HuH-7 (cell line): ENCODE data around the gene APOC3.
A peak's percentile ranks its signal among the peaks of the same experiment; 100 is the strongest.
"Not testable (repeated sequence)": the region's sequence is repeated elsewhere in the genome, so short reads cannot be mapped to it uniquely, and the experiment has no call there.

Experiments used
- DNase-seq: peaks from one replicate; pipeline ENCODE4 v3.0.0; 2011; ENCODE audit warnings: low spot score

Gene APOC3

DNA sequence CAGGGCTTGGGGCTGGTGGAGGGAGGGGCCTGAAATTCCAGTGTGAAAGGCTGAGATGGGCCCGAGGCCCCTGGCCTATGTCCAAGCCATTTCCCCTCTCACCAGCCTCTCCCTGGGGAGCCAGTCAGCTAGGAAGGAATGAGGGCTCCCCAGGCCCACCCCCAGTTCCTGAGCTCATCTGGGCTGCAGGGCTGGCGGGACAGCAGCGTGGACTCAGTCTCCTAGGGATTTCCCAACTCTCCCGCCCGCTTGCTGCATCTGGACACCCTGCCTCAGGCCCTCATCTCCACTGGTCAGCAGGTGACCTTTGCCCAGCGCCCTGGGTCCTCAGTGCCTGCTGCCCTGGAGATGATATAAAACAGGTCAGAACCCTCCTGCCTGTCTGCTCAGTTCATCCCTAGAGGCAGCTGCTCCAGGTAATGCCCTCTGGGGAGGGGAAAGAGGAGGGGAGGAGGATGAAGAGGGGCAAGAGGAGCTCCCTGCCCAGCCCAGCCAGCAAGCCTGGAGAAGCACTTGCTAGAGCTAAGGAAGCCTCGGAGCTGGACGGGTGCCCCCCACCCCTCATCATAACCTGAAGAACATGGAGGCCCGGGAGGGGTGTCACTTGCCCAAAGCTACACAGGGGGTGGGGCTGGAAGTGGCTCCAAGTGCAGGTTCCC is at the start of gene APOC3:
Gene APOC3, plus strand, starts transcription at position 383 of the 659 bp plus-strand sequence. CDS start 676 bp downstream, outside the sequence.
- peak; percentile 66 for DNase-seq

- no peak for DNase-seq
These were observed 47.0 kb upstream of the APOC3 start for GRCh38 chr11:116782728-116783127.

DNA sequence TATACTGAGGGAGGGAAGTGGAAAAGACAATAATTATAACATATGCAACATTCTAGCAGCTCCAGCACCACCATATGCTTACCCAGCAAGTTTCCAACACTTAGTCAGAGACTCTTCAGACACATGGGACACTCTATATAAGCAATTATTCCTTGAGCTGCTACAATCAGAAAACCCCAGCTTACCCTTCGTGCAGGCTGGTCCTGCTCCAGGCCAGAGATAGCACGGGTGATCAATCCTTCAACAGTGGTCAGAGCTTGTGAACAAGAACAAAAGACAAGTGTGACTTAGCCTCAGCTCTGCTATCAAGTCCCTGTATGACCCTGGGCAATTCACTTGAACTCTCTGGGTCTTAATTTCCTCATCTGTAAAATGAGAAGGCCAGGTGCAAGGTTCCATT is 43.4 kb upstream of the APOC3 start:
- no peak for DNase-seq

DNA sequence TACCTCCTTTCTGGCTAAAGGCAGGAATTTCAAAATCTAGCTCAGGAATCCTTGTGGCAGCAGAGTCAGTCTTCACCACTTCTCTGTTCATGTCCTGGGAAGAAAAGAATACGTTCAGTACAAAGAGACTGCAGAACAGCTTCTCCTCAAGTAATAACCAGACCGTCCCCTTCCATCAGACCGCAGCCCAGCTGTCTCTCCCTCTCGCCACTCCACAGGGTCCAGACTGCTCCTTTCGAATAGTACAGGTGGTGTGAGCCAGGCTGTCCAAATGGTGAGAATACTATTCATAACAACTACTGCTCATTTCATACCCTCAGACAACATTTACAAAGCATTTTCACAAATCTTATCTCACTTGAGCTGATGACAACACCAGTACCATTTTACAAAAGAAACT is 42.7 kb upstream of the APOC3 start:
- no peak for DNase-seq

GRCh38 chr11:116787436-116787785 is 42.3 kb upstream of the APOC3 start:
- DNase-seq, result no peak

DNA sequence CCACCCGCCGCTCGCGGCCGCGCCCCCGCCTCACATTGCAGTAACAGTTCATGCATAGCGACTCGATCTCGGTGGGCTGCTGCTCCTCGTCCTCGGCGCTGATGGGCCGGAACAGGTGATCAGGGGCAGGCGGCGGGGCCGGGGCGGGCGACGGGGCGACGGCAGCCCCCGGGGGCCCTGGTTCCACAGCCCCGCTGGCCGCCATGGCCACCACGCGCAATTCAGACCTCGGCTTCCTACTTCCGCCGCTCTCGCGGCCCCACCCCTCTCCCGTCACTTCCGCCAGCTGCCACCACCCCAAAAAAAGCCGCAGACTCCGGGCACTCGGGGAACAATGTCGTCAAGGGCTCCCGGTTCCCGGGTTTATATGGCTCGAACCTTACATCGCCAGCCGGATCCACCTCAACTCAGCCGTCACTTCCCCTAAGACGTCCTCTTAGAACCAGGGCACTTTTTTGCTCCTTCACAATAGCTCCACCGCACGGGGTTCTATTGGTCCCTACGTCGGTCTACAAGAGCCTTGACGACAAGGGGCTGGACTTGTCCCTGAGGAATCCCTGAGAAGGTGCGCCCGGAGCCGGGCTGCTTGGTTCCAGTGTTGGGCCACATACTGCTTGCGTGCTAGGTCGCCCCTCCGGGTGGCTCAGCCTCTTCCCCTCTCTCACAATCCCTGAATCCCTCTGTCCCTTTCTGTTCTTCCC is 41.8 kb upstream of the APOC3 start, which contains the start of gene ZPR1:
Gene ZPR1, minus strand, starts transcription at position 238 of the 701 bp plus-strand sequence. Its CDS starts 33 bp downstream, at position 205.
- peak; percentile 87 for DNase-seq

DNA sequence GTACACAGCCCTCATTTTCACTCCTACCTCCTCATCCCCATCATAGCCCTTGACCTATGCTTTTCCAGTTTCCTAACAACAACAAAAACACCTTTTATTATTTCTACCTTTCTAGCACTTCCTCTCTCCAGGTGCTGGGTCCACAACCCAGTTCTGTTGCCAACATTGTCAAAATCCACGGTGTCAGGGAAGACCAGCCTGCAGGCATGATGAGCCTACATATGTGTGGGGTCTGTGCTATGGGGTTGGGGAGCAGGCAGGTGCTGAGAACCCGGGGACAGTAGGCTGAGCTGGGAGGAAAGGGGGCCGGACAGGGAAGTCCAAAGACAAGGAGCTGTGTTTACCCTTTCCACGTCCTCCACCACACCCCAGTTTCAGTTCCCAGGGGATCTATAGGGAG is 41.2 kb upstream of the APOC3 start:
- DNase-seq, result no peak

GRCh38 chr11:116788975-116789374 is 40.7 kb upstream of the APOC3 start:
- no peak for DNase-seq

DNA sequence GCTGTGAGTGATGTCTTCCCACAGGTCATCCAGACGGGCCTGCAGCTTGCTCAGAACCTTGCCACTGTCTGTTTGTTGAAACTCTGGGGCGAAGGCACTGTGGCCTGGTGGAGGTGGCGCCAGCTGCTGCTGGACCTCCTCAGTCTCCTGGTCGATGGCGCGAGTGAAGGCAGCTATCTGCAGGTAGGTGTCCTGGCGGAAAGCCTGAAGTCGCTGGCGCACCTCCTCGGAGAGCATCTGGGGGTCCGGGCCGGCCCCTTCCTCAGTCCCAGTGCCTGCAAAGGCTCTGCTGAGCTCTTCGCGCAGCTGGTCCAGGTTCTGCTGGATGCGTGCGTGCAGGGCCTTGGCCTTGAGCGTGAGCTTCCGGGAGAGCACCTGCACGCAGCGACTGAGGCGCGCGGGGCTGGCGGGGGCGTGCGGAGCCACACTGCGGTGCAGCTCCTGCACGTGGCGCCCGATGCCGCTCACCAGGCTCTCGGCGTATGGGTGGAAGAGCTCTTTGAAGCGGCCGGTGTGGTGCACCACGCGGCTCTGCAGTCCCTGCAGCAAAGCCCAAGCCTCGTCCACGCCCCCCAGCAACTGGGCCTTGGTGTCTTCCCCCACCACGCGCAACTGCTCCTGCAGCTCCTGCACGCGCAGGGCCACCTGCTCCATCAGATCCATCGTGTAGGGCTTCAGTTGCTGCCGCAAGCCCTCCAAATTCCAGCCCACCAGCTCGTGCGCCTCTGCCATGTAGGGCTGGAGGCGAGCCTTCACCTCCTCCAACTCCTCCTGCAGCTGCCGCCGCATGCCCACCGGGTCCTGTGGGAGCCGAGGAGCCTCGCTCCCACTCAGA is 39.3 kb upstream of the APOC3 start:
- DNase-seq, result no peak

- peak; percentile 96 for DNase-seq
These were observed 38.5 kb upstream of the APOC3 start for GRCh38 chr11:116791002-116791812.

DNA sequence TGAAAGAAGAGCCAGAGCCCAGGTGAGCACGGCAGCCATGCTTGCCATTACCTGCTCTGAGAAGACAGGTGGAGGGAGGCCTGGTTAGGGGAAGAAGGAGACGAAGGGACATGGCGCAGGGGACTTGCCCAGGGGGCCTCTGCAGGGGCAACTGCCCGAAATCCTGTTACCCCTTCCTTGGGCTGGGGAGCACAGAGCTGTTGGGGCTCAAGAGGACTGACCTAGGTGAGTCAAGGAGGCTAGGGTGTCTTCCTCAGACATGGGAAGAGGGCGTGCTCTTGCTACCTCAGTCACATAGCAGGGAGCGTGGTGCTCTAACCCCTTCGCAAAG is 37.9 kb upstream of the APOC3 start, which contains the start of gene APOA5:
Gene APOA5, minus strand, starts transcription at position 67 of the 331 bp plus-strand sequence. Its CDS starts 19 bp downstream, at position 48.
- DNase-seq, result no peak

GRCh38 chr11:116792144-116792868 is 37.4 kb upstream of the APOC3 start:
- peak; percentile 40 for DNase-seq

GRCh38 chr11:116792869-116793771 is 36.6 kb upstream of the APOC3 start:
- no peak for DNase-seq

- DNase-seq, result no peak
These were observed 36.0 kb upstream of the APOC3 start for GRCh38 chr11:116793772-116794097.

DNA sequence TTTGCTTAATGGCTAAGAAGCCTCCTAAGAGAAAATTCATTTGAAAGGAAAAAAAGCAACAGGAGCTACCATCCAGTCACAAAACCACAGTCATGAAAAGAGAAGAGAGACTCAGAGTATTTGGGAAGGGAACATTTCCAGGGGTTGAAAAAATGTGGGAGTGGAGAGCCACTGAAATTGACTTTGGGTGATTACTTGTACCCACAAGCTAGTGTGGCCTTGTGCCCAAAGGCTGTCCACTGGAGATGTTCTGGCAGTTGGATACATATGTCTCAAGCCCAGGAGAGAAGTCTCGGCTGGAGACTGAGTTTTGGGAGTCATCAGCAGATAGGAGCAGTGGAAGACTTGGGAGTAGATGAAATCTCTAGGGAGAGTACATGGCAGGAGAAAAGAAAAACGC is 34.9 kb upstream of the APOC3 start:
- no peak for DNase-seq

- no peak for DNase-seq
These were observed 33.2 kb upstream of the APOC3 start for GRCh38 chr11:116796548-116796947.

- DNase-seq, result no peak
These were observed 31.9 kb upstream of the APOC3 start for GRCh38 chr11:116797816-116798215.

- DNase-seq, result no peak
These were observed 31.3 kb upstream of the APOC3 start for GRCh38 chr11:116798368-116798767.

DNA sequence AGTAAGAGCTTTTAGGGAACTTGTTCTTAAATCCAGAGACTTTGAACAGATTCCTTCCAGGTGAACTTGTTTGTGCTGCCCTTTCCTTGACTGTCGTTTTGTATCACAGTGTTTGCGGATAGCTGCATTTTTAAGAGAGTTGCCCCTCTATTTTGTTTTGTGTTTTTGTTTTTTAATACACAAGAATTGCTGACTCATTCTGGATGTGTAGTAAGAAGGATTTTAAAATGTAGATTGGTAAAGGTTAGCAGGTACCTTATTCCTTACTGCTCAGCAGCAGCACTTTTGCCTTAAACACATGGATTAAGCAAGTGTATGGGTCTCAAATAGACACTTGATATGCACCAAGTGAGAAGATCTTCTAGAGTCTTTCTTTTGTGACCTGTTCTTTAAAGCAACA is 29.1 kb upstream of the APOC3 start:
- no peak for DNase-seq

DNA sequence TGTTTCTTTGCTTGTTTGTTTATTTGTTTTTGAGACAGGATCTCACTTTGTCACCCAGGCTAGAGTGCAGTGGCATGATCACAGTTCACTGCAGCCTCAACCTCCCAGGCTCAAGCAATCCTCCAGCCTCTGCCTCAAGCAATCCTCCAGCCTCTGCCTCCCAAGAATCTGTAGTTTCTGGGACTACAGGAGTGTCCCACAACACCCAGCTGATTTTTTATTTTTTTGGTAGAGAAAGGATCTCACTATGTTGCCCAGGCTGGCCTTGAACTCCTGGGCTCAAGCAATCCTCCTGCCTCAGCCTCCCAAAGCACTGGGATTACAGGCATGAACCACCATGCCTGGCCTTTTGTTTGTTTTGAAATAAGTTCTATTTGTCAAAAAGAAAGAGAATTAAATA is 28.0 kb upstream of the APOC3 start:
- not testable (repeated sequence) for DNase-seq
